GM19240 (cell line): ENCODE measurements around the gene MUC22.
"Not testable (repeated sequence)": the region's sequence is repeated elsewhere in the genome, so short reads cannot be mapped to it uniquely, and the experiment has no call there.

Source experiments
- DNase-seq: peaks from one replicate; pipeline ENCODE4 v3.0.0; 2011; ENCODE audit warnings: low spot score; ENCODE audit not compliant: insufficient read length

Gene MUC22

GRCh38 chr6:30997301-30997700 is 13.0 kb upstream of the MUC22 start:
- no peak for DNase-seq

- no peak for DNase-seq
Observed at GRCh38 chr6:30998785-30999184, 11.5 kb upstream of the MUC22 start.

- not testable (repeated sequence) for DNase-seq
Observed at GRCh38 chr6:31000067-31000860, 10.0 kb upstream of the MUC22 start.

- no peak for DNase-seq
Observed at GRCh38 chr6:31001281-31001888, 8.9 kb upstream of the MUC22 start.

- no peak for DNase-seq
Observed at GRCh38 chr6:31002471-31002870, 7.8 kb upstream of the MUC22 start.

- DNase-seq, result no peak
Observed at GRCh38 chr6:31004794-31005193, 5.5 kb upstream of the MUC22 start.

- DNase-seq, result no peak
Observed at GRCh38 chr6:31005249-31006020, 4.8 kb upstream of the MUC22 start.

GRCh38 chr6:31007694-31008093 is 2.6 kb upstream of the MUC22 start:
- no peak for DNase-seq

- DNase-seq, result no peak
Observed at GRCh38 chr6:31008165-31008564, 2.1 kb upstream of the MUC22 start.

GRCh38 chr6:31009731-31010130 is 543 bp upstream of the MUC22 start:
- DNase-seq, result no peak

GRCh38 chr6:31011153-31011552 is 879 bp downstream of the MUC22 start:
- no peak for DNase-seq

GRCh38 chr6:31016659-31017299 is 6.5 kb downstream of the MUC22 start:
- DNase-seq, result no peak

- not testable (repeated sequence) for DNase-seq
Observed at GRCh38 chr6:31017436-31017835, 7.2 kb downstream of the MUC22 start.

GRCh38 chr6:31020057-31020456 is 9.8 kb downstream of the MUC22 start:
- no peak for DNase-seq

- DNase-seq, result not testable (repeated sequence)
Observed at GRCh38 chr6:31020631-31021255, 10.5 kb downstream of the MUC22 start.

GRCh38 chr6:31021705-31022531 is 11.6 kb downstream of the MUC22 start:
- DNase-seq, result not testable (repeated sequence)

GRCh38 chr6:31025595-31025994 is 15.3 kb downstream of the MUC22 start:
- DNase-seq, result no peak

- no peak for DNase-seq
Observed at GRCh38 chr6:31031095-31031494, 20.8 kb downstream of the MUC22 start.

GRCh38 chr6:31033075-31033474 is 22.8 kb downstream of the MUC22 start:
- no peak for DNase-seq

- no peak for DNase-seq
Observed at GRCh38 chr6:31035862-31036497, 25.7 kb downstream of the MUC22 start.
